CD4-positive, alpha-beta T cell treated with Interleukin-15 for 4 hours (primary cell): ENCODE results near the gene ZFX.
A peak's percentile ranks its signal among the peaks of the same experiment; 100 is the strongest.
"Not testable (repeated sequence)": the region's sequence is repeated elsewhere in the genome, so short reads cannot be mapped to it uniquely, and the experiment has no call there.

Source experiments
- DNase-seq: peaks from one replicate; pipeline ENCODE4 v3.0.0-alpha.2; 2020; ENCODE audit warnings: low spot score

The ZFX gene

DNA sequence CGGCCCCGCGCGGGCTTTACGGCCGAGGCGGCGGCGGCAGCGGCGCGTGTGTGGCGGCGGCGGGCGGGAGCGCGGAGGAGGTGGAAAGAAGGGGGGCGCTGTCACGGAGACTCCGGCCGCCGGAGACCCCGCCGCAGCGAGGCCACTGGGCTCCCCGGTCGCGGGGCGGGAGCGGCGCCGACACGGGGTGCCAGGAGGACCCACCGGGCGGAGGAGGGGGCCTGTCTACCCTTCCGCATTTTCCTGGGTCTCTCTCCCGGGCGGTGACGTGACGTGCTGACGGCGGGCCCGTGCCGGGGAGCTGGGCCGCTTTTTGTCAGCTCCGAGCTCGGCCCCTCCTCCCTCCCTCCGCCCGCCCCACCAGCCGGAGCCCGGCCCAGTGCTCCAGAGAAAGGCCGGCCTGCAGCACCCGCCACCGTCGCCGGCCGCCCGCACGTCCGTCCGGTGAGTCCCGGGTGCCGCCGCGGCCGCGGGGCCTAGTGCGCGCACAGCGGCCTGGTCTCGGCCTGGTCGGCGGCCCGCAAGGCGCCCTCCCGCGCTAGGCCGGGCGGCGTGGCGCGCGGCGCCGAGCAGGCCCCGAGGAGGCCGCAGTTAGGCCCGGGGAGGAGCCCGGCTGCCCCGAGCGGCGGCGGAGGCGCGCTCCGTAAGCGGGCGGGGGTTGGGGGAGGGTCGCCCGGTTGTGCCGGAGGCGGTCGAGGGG is at the start of gene ZFX:
Gene ZFX, plus strand, starts transcription at position 379 of the 700 bp plus-strand sequence. CDS start 23,014 bp downstream, outside the sequence.
- peak; percentile 61 for DNase-seq

DNA sequence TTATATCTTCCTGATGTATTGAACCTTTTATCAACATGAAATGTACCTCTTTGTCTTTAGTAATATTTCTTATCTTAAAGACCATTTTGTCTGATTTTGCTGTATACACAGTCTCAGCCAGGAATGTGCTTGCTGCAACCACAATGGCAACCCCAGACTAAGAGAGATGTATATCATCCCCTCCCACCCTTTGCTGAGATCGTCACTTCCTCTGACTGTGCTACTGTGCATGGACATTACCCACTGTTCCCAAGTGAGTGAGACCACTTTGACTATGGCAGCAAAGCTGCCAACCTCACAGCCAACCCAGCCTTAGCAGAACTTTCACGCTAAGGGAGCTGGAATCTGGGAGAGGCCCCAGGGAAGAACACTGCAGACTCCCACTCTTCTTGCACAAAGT is 48.8 kb upstream of the ZFX start:
- DNase-seq = no peak

DNA sequence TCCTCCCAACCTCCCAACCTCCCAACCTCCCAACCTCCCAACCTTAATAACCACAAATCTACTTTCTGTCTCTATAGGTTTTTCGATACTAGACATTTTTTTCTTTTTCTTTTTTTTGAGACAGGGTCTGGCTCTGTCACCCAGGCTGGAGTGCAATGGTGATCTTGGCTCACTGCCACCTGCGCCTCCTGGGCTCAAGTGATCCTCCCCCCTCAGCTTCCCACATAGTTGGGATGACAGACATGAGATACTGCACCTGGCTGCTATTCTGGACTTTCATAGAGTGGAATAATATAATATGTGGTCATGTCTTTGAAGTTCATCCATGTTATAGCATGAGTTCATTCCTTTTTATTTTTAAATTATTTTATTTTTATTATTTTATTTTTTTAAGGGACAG is 39.5 kb upstream of the ZFX start:
- no peak for DNase-seq

DNA sequence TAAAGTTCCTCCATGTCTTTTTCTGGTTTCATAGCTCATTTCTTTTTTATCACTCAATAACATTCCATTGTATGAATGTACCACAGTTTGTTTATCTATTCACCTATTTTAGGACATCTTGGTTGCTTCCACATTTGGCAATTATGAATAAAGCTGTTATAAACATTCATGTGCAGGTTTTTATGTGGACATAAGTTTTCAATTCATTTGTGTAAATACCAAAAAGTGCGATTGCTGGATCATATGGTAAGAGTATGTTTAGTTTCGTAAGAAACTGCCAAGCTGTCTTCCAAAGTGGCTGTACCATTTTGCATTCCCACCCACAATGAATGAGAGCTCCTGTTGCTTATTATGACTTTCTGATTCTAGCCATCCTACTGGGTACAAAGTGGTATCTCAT is 36.3 kb upstream of the ZFX start:
- no peak for DNase-seq

DNA sequence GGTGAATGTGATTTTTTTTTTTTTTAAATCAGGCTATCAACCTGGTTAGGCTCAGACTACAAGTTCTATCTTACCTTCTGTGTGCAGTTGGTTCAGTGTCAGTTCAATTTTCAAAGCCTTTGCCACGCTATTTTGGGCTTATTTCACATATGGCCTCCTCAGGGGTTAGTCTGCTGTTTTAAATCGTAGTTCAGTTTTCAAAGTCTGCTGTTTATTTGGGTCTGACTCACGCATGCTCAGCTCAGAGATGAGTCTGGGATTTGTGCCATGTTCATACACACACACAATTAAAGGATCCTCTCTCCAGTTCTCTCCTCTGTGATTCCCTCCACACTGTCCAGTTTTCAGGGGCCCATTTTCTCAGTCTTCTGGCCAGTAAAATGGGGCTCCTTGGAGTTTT is 32.3 kb upstream of the ZFX start:
- no peak for DNase-seq

DNA sequence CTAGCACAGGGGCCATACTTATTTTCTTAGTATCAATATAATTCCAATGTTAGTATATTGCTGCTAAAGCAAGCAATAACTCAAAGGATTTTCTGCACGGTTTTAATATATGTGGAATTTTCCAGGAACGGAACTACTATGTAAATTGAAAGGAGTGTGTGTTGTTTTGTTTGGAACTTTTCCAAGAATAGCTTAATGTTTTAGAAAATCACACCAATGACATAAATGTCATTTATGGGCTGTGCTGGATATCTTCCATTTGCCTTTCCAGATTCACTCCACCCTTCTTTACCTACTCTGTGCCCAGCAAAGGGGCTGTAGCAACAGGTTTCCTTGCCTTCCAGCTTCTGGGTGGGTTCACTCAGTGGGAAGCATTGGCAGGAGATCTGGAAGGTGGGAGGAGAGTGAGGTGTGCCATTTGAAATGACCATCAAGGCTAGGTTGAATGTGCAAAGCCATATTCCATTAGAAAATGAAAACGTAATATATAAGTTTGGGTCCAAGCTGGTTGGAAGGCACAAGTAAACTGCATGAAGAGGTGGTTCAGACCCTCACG is 25.2 kb upstream of the ZFX start:
- DNase-seq = no peak

DNA sequence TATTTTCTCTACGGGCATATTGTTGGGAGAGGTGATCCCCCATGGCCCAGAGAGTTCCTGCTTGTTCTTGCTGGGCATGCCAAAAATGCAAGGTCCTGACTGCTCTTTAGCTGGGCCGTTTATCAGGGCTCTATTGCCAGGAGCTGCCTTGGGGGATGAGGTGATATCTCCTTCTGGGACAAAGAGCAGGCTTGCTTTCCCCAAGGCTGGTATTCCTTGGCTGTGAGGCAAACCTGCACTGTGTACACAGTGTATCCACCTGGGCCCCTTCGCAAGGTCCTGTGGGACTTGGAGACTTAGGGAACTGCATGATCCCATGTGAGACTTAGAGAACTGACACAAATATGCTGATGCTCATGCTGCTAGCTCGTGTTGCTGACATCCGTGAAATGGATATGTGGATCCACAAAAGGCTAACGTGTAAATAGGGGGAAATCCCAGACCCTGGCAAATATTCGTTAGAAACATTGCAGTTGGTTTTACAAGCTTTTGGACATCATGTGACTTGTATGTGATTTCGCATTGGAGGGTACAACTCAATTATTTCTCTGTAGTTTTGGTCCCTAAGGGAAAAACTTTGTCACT is 24.4 kb upstream of the ZFX start:
- no peak for DNase-seq

DNA sequence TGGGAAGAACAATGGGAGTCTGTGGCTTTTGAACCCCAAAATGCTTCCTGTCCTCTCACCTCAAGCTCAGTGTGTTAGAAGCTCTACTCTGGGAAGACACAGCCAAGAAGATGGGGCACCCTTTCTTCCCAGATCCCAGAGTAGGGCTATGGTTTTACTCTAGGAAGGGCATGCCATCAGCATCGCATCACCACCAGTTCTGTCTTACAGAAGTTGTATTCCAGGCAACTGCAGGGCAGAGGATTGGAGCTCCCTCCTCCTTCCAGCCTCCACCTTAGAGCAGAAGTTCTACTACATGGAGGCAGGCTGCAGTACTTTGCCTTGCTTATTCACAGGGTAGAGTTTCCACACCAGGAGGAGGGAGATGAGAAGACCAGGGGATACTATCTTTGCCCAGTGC is 18.1 kb upstream of the ZFX start:
- no peak for DNase-seq

DNA sequence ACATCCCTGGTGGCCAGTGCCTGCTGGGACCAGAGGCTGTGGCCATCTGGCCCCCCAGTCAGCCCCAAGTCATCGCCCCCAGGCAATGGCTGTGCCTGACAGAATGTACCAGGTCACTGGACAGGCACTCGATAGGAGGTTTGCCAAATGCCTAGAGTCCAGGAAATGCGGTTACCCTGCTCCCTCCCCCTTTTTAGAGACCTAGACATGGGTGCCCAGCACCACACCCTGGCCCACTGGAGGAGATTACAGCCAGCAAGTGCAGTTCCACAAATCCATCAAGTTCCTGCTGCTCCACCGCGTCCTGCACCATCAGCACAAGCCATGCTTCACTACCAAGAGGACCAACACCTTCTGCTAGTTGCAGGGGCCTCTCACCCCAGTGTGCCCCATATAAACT is 16.2 kb upstream of the ZFX start:
- DNase-seq = no peak

DNA sequence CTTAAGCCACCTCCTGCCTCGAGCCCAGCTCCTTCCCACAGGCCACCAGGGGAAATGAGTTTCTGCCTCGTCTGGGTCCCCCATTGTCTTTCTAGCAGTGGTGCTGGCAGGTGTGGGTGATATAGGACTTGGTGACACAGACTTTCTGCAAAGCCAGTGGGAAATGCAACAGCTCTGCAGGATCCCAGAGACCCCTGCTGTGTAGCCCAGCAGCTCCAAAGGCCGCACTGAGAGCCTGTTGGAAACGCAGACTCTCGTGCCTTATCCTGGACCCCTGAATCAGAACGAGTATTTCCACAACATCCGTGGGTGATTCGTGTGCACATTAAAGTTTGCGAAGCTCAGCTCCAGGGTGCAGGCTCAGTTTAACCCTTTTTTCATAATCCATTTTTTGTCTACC is 13.8 kb upstream of the ZFX start:
- not testable (repeated sequence) for DNase-seq

DNA sequence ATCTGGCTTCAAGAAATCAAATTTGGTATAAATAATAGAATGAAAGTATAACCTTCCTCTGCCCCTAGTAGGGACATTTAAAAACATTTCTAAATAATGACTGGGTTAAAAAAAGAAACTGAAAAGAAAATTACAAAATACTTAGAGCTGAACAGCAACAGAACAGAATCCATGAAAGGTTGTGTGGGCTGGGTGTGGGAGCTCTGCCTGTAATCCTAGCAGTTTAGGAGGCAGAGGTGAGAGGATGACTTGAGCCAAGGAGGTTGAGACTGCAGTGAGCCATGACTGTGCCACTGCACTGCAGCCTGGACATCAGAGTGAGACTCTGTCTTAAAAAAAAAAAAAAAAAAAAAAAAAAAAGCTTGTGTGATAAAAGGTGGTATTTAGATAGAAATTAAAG is 12.3 kb upstream of the ZFX start:
- no peak for DNase-seq

DNA sequence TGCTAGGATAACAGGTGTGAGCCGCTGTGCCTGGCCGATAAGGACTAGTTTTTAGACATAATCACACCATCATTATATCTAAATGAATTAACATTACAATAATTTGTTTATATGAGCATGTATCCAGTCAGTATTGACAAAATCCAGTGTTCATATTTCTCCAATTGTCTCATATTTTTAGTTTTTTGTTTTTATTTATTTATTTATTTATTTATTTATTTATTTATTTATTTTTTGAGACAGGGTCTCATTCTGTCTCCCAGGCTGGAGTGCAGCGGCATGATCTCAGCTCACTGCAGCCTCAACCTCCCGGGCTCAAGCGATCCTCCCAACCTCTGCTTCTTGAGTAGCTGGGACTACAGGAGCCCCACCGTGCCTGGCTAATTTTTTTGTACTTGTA is 5.5 kb upstream of the ZFX start:
- DNase-seq = not testable (repeated sequence)

DNA sequence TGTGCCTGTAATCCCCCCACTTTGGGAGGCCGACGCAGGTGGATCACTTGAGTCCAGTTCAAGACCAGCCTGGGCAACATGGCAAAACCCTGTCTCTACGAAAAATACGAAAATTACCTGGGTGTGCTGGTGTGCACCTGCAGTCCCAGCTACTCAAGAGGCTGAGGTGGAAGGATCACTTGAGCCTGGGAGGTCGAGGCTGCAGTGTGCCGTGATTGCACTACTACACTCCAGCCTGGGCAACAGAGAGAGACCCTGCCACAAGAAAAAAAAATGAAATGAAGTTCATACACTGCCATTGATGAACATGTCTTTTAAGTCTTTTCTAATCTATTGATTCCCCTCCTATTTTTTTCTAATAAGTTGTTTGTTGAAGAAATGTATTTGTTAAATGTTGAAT is 5.0 kb upstream of the ZFX start:
- no peak for DNase-seq

DNA sequence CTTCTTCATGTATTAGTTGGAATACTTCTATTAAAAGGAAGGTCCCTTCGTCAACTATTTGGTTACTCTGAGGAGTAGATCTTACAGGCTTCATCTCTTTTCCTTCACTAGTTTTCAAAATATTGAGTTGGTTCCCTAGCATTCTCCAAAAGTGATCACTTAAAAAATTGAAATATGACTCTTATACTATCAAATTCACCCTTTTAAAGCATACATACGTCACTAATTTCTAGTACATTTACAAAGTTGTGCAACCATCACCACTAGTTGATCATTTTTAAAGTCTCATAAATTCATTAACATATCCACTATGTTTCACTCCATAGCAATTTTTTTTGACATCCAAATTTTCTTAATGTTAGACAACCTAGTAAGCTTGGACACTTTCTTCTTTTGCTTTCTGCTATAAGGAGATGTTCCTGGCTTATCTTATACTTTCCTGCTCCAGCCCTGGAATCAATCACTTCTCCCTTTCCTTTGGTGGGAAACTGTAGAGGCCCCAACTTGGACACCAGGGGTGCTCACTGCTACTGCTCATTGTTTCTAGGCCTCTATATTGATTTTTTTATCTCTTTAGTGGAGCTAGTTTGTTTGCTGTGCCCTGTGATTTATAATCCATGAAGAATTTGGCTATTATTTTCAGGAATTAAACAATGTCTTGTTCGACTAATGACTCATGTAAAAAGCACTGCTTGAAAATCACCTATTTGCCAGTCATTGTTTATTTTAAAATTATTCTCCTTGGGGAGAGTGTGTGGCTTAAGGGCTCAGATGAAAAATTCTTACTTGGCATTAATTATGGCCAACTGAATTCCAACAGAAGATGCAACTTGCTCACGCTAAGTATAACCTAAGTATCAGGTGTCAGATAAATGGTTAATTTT is 4.0 kb upstream of the ZFX start:
- DNase-seq = no peak

DNA sequence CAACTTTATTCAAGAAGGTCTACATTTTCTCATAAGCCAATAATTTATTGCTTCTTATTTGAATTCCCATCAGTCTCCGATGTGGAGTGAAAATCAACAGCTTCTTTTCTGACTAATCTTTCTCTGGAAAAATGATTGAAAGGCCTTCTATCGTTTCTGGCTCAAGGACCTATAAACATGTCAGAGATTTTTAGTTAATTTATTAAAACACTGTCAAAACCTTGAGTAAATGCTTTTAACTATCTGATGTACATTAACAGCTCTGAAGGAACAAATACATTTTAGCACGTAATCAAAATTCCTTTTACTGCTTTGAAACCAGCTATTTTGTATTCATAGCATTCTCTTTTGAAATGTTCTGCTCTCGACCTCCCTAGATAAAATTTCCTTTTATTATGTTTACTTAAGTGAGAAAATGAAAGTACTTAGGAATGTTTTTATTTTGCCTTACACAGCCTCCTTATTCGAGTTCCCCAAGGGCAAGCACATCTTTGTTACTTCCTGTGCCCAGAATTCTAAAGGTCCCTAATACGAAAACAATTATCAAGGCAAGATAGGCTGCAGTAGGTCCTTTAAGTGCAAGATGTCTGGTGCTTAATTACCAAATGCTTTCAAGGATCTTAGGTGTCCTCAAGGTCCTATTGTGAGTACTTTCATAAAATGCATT is 3.1 kb upstream of the ZFX start:
- no peak for DNase-seq

DNA sequence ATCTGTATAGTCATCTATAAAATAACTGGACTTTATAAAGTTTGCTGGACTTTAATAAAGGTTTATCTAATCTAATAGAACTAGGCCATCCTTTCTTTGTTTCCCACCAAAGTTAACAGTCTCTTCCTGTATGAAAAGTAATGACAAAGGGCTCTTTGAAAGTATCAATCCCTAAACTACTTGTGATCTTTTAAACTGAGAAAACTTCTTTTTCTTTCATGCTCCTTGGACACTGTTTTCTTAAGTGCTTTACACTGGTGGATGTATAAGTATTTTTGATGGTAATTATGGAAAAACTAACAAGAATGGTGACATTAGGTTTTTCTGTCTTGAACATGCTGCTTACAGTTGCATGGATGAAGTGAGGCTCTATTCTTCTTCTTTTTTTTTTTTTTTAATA is 2.4 kb upstream of the ZFX start:
- DNase-seq = no peak

DNA sequence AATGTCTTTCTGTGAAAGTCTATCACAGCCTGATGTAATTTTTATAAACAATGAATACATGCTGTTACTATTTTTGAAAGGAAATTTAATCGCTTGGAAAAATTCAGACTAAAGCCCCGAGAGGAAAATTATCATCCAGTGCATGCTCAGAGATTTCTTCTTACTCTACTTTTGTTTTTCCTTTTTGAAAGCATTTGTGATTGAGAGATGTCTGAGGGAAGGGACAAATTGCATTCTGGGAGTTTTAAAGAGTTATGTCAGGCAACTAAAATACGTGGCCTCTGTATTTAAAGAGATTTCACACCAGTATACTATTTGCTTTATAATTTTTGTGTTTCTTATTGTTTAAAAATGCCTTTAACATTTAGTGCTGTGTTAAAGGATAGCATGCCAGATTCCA is 1.4 kb upstream of the ZFX start:
- DNase-seq = peak; percentile 10

DNA sequence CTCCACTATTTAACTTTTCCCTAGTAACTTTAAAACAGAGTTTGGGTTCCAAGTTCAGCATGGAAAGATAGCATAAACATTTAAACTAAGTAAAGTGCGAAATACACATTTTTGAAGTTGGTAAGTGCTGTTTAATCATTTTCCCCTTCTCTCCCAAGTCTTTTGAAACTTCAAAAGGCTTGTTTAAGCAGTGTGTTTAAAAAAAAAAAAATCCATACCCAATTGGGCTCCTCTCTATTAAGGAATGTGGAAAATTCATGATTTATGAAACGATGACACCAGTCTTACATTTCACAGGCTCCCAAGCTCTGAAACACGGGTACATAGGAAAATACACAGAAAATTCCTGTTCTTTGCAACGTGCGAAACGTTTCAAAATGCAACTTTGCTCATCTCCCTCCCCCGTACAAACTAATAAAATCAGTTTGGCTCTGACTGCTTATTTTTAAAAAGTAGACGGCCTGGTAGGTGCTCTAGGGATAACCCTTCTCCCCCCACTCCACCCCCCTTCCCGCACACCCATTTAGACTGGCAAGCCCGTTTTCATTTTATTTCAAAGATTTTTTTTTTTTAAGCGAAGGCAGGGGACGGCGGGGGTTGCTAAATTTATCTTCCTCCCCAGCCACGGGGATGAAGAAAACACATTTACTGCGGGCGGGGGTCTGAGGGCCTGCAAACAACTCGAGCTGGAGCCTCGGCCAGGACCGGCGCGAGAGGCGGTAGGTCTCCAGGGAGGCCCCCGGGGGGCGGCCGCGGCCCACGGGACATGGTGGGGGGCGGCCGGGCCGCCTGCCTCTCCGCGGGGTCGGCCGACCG is 786 bp upstream of the ZFX start:
- peak; percentile 7 for DNase-seq

DNA sequence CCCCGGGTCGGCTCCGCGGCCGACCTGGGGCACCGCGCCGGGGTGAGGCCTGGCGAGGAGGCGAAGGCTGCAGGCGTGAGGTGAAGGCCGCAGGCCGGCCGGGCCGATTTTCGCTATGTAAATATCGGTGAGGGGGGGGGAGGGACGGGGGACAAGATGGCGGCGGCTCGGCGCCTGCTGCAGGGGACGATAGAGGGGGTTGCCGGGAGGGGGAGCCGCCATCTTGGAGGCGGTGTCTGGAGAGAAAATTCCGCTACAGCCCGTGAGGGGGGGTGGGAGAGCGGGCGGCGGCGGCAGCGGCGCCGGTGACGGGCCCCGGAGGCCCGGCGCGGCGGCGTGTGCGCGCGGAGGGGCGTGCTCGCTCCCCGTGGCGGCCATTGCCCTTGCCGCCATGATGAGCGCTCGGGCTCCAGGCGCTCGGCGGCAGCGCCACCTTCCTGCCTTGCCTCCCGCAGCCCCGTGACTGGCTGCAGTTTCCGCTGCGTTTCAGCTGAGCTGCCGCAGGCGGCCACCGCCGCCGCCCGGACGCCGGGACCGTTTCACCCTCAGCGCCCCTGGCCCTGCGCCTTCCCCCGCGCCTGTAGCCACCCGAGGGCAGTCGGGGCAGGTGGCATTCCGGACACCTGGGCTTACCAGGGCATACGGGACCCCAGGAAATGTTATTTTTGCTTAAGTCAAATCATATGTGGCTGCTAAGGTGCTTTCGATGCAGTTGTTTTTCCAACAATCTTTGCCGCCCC is 692 bp downstream of the ZFX start:
- peak; percentile 87 for DNase-seq

DNA sequence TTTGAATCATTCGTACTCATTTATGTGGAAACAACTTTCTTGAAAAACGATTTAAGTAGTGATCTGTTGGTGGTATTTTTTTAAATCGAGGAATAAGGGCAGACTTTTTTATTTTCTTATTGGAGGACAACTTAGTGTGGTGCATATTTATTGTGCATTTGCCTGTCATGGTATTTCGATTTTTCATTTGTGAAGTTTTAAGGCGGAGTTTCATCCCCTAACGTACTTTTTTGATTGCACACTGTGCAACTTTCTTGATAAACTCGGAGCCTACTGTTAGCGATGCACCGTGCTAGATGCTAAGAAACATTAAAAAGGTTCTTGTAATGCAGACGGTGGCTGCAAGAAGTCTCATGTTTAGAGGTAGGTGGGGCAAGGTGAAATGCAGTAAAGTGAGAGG is 1.4 kb downstream of the ZFX start:
- DNase-seq = no peak

DNA sequence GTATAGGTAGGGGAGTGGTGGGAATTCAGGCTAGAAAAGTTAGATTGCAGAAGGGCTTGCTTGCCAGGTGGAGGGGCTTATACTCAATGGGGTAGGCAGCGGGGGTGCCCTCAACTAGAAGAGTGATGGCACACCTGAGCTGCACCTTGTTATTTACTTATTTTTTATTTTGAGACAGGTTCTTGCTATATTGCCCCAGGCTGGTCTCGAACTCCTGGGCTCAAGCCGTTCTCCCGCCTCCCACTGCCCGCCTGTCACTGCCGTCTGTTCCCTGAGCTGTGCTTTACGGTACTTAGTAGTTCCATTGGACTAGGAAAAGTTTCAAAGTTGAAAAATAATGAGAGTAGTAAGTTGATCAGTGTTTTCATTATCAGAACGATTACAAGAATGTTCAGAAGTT is 2.0 kb downstream of the ZFX start:
- no peak for DNase-seq
